ENCODE measurements around the gene FBXO31.

The FBXO31 gene

DNA sequence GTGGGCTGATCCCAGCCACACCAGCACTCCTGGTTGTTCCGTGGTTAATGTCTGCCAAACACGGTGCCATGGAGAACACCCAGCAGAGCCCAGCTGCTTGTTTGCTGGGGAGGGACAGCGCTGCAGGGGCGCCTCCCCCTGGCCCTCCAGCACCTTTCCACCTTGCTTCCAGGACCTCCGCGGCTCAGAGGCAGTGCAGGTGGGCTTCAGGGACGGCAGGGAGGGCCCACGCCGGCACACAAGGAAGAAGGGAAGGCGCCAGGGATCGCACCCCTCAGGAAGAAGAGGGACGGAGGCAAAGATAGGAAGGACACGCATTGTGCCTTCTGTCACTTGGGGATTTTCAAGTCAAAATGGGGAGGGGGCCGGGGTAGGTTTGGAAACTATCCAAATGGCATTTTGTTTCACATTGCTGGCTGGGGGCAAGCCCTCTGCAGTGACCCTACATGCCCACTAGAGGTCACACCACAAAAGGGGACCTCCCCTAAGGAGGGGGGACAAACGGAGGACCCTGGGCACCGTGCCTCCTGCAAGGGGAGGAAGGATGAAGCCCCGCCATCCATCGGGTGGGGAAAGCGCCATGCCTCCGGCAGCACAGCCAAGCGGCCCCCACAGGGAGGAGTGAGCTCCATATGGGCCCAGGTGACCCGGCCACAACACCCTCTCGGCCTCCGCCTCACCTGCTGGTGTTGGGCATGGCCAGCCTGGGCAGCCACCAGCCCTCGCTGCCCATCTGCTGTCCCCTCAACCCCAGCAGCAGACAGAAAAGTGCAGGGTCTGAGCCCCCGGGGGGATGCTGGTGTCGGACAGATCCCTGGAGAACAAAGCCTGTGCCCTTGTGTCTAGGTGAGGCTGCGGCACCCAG is 58.9 kb downstream of the FBXO31 start:
- FAIRE-seq = no peak

DNA sequence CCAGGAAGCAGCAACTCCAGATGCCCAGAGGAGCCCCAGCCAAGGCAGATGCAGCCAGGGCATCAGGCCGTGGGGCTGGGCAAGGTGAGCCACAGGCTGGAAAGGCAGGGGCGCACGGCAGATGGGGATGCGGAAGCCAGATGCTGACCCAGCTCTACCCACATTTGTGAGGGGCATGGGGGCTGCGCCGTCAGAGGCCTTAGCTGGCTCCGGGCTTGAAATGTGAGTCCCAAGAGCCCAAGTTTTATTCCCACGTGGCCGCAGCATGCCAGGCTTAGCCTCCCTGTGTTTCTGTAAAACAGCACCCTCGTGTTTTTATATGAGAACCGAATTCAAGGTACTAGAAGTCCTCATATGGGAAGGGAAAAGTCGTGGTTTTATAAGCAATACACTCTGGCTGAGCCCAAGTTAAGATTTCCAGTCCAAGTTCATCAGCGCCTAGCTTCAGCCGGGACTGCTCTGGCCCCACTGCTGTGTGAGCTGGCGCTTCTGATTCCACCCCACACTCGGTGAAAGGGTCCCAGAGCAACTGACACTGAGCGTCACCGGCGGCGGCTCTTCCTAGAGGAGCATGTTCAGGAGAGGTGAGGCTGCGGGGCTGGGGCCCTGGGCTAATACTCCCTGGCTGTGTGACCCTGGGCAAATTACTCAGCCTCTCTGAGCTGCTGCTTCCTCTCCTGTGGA is 59.7 kb downstream of the FBXO31 start:
- FAIRE-seq = no peak

DNA sequence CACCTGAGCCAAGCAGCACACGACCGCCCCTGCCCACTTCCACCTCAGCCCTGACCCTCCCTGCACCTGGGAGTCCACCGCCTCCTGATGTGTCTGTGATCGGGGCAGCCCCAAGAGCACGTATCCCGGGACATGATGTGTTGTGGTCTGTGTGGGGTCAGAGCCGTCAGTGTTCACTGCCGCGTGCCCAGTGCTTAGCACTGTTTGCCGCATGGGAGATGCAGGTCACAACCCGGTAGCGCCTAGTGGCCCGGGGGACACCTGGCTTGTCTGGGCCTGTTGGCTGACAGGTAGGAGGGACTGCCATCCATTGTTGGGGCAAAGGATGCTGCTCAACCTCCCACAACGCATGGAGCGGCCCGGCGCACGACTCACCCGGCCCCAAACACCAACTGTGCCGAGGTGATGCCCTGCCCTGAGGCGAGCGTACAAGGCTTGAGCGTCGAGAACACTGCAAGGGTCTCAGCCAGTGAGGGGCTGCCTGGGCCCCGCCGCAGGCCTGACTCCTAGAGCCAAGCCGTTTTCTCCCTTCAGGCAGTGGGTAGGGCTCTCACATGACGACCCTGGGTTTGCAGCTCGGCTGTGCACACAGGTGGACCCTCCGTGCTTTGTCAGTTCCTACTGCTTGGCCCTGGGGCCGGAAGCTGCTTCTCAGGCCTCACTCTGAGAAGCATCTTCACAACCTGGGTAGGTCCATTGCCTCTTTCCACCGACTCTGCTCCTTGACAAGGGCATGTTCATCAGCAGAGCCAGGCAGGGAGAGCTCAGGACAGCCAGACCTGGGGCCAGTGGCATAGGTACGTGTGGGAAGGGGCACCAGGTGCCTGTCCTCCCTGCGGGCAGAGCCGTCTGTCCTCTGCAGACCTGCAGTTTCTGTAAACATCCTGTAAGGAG is 60.5 kb downstream of the FBXO31 start:
- FAIRE-seq = no peak

DNA sequence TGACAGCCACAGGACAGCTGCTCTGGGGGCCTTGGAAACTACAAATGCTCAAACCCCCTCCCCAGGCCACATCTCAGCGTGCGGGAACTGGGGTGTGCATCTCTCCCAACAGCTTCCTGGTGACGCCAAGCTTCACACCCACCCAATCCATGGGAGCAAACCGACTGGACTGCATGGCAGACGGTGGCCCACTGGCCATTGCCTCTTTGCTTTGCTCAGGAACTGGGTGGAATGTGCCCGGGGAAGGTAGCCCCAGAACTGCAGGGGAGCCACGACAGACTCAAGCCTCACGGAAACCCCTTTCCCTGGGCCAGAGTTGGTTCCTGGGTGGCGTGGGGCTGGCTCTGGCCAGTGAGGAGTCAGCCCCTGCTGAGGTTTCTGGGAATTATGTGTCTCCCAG is 61.2 kb downstream of the FBXO31 start:
- no peak for FAIRE-seq

DNA sequence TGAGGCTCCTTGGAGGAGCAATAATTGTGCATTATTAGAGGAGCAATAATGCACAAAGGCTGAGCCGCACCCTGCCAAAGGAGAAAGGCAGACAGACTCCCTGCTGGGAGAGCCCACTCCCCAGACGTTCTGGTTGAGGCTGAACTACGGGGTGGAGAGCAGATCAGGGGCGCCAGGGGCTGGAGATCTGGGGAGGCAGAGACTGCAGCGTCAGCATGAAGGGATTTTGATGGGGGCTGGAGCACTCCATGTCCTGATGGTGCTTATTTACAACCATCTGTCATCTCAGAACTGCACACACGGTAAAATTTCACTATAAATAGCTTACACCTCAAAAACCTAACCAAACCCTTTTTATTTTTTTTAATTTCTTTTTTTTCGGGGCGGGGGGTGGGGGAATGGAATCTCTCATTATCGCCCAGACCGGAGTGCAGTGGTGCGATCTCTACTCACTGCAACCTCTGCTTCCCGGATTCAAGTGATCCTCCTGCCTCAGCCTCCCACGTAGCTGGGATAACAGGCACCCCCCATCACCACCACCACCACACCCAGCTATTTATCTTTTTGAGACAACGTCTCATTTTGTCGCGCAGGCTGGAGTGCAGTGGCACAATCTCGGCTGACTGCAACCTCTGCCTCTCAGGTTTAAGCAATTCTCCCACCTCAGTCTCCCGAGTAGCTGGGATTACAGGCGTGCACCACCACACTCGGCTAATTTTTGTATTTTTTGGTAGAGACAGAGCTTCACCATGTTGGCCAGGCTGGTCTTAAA is 62.1 kb downstream of the FBXO31 start:
- no peak for FAIRE-seq

DNA sequence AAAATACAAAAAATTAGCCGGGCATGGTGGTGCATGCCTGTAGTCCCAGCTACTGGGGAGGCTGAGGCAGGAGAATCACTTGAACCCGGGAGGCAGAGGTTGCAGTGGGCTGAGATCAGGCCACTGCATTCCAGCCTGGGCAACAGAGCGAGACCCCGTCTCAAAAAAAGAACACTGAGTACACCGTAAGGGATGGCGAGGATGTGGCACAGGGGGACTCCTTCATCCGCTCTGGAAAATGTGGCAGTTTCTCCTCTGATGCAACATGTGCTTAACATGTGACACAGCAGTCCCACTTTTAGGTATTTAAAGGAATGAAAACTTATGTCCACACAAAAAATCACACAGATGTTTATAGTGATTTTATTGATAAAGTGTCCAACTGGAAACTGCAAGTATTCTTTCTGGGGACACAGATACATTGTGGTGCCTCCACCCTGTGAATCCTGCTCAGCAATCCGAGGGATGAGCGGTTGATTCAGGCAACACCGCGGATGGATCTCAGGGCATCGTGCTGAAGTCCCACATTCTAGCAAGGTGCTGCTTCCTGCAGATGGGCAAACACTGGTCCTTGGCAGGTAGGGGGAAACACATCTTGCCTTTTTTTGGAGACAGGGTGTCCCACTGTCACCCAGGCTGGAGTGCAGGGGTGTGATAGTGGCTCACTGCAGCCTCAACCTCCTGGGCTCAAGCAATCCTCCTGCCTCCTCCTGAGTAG is 62.9 kb downstream of the FBXO31 start:
- FAIRE-seq = no peak

DNA sequence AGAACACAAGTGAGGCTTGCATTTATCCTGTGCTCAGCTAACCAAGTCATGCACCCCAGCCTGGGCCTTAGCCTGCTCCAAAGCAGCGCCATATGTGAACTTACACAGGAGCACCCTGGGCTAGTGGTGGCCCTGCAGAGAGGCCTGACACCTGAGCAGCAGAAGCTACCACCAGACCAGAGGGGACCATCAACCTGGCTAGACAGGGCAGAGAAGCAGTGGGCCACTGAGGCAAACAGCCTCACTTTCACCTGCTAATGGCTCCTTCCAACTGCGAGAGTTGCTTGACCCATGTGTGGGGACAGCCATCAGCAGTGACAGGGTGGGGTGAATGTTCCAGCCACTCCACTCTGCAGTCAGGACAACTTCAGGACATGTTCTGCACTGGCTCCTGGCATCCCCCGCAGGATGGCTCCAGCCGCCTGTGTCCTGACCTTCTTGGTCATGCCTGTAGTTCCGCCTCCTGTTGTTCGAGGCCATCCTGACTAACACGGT is 63.5 kb downstream of the FBXO31 start:
- FAIRE-seq = no peak

DNA sequence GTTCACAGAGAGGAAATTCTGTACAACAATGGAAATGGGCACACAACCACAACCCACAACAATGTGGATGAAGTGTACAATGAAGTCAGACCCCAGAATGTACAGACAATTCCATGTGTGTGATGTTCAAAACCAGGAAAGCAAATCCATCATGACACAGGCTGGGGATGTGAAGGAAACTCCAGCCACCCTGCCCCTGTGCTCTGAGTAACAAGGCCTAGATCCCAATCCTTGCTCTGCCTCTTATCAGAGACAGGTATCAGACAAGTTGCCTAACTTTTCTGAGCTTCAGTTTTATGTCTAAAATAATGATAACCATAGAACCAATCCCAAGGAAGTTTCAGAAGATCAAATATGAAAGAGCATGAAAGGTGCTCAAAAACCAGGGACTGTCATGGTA is 64.6 kb downstream of the FBXO31 start:
- no peak for FAIRE-seq

DNA sequence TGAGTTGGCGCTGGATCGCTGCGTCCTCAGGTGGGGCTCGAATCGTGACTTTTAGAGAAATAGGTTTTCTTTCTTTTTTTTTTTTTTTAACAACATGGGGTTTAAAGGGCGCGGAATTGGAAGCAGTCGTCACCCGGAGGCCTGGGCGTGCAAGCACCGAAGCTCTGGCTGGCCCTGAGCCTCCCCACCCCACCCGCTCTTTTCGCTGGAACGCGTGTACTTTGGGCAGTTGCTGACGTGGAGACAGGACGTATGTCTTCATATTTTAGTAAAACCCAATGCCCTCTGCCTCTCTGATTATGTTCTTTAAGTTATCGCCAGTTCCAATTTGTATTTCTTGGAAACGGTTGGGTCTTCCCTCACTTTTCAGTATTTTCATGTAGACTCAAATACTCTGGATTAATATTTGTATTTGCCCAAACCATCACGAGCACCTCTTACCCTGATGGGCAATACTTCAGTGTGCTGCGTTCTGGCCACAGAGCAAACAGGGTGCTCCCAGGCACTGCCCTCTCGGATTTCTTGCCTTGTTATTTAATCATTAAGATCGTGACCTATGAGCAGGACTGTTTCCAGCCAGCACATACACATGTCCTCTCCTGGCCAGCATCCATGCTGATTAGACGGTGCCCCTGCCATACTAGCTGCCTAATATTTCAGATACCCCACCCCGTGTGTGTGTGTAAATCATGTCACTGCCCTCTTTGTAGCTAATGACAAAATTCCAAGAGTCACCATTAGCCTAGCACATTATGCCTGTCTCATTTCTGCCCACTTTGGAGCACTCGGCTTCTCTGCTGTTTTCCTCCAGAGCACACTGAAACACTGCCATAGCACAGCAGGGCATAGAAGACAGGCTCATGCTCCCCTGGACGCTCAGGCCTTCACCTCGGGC is 65.6 kb downstream of the FBXO31 start:
- FAIRE-seq = no peak

DNA sequence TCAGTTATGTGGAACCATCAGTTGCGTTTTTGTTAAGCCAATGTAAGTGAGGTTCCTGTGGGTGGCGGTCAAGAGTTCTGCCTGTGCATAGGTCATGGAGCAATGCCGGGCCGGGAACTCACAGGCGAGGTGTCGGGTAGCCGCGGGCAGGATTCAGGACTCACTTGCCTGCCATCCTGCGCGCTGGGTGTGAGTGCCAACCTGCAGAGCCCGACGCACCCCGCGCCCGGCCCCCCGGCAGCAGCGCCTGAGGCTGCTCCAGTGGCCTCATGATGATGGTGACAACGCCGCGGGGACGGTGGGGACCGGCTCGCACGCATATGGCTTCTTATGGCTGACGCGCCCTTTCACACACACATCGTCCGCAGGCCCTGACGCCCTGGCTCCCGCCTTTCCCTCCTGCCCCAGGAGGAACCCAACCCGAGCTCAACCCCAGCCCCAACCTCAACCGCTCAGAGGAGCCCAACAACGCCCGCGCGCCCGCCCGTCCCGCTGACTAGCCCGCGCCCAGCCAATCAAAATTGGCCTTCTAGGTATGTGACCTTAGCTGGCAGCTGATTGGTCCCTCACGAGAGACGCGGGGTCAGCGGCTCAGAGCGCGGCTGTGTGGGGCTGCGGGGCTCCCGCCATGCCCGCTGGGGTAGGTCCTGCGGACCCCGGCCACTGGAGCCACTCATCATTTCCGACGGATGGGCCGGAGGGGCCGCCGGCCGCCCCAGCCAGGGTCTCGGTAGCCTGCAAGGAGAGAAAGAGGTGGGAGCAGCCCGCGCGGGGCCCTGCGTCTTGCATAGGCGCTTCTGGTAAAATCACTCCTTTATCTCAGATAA is 66.4 kb downstream of the FBXO31 start, which contains the start of gene C16orf95:
C16orf95 (minus strand) TSS at position 470 of the 827 bp plus-strand sequence; CDS start at position 320, 150 bp downstream.
- no peak for FAIRE-seq

DNA sequence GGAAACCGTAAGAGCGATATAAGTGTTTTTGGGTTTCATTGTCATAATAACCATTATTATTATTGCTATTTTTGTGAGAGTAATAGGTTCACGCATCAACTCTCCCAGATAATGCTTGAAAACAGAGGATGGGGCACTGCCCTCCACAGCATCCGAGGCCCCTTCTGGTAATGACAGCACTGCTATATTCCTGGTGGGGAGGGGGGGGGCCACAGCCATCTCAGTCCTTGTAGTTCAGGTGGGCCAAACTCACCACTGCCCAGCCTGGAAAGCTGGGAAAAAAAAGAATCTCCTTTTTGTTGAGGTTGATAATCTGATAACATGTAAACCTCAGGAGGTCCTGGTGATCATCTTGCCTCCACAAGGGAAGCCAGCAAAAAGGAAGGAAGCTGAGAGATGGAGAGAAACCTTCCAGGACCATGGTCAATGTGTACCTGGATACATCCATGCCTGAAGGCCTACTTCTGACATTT is 67.1 kb downstream of the FBXO31 start:
- FAIRE-seq = no peak

DNA sequence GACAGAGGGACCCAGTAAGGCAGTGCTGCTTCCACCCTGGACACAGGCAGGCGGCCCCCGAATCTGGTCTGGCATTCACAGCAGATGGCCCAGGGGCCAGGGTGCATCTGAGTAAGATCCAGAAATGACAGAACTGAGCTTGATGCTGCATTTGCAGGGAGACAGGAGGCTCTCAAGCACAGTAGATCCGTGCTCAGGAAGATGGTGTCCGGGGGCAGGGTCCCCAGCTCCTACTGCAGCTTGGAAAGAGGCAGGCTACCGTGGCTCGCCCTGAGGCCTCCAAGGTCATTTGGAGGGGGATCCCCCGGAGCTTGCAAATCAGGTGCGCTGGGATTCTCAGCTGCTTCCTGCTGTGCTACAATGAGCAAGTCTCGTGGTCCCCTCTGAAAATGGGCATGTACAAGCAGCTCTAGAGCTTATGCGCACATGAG is 68.6 kb downstream of the FBXO31 start:
- no peak for FAIRE-seq

DNA sequence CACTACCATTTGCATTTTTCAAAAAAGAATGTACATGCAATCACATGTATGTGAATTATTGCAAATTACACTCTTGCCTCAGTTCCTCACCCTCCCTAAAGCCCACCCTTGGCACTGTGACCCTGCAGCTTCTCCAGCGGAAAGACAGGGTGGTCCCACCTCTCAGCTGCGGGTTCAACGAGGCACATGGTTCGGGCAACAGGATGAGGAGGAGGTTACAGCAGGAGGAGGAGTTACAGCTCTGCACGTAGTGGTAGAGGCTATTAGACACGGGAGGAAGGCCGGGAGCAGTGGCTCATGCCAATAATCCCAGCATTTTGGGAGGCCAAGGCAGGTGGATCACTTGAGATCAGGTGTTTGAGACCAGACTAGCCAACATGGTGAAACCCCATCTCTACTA is 71.6 kb downstream of the FBXO31 start:
- FAIRE-seq = no peak

DNA sequence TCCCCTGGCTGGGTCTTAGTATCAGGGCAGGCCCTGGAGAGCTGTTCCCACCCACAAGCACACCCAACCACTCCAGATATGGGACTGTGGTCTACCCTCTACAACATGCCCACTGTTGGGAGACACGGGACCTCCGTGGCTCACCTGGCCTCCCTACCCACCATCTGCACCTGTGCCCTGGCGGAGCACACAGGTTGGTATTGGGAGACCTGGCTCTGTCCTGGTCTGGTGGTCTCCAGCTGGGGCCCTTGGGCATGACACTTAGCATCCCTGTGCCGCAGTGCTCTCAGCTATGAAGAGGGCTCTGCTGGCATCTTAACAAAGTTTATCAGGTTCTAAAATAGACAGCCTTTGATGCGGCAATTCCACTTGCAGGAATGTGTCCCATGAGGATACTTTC is 72.2 kb downstream of the FBXO31 start:
- FAIRE-seq = no peak

DNA sequence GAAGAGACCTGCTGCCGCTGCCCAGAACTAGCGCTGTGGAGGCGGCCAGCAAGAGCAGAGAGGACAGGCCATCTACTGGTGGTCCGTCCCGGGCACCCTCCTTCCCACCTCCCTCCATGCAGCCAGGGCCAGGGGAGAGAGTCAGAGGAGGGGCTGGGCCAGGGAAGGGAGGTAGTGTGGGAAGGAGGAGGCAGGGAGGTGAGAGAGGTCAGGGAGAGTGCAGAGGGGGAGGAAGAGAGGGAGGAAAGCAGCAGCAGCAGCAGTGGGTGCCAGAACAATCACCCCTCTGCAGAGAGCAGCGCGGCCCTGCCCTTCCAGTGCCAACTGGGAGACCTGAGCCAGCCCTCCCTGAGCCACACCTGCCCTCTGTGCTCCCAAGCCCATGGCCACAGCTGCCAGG is 73.0 kb downstream of the FBXO31 start:
- no peak for FAIRE-seq

DNA sequence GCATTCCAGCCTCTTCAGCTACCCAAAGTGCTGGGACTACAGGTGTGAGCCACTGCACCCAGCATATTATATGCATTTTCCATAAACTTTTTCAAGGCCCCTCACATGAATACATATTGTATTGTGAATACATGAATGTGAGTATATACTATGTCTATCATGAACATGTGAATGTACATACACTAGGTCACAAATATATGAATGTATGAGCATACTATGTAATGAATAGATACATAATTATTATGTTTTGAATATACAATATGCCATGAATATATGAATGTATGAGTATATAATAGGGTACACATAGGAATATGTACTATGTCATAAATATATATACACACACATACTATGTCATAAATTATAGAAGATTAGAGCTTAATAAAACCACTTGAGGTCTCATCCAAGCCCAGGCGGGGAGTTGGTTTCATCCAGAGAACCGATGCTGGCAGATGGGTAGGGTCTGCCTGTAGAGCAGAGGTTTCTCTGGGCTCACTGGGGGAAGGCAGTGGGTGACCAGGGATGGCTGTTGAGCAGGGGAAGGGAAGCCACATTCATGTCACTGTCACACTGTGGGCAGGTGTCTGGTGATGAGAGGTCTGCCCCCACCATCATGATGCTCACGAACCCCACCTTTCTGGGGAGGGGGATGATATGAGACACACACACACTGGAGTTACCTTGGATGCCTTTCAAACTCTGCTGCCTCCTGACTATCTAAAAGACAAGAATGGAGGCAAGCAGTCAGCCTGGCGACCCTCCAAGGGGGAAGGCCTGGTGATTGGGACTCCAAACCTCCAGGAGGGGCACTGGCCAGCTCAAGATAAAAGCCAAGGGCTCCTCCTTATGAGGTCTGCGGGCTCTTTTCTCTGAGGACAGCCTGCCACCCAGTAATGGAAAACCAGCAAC is 73.7 kb downstream of the FBXO31 start:
- no peak for FAIRE-seq

DNA sequence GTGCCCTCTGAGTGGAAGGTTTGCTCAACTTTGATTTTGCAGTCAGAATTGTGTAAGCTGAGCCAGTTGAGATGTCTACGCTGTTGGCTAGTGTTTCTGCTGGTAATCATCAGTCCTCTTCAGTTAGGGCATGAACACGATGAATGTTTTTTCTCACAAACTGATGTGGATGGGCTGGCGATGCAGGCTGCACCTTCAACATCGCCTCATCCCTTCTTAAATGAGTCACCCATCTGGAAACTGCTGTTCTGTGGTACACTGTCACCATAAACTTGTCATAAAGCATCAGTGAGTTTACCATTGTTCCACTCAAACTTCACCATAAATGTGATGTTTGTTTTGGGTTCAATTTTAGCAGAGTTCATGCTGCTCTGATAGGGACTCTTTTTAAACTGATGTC is 74.8 kb downstream of the FBXO31 start:
- no peak for FAIRE-seq

DNA sequence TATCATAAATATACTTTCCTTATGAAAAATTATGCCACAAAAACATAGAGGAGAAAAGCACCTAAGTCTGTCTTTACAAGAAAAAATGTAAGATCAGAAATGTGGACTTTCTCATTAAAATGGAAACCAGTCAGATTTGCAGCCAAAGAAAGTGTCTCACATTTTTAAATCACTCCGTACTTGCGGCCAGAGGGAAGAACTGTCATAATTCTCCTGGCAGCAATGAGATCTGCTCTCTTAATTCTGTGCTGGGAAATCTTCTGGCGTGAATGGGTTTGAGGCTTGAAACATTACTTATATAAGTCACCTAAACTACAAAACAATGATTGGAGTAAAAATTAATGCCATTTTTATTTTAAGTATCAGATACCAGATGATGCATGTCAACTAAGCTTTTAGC is 77.1 kb downstream of the FBXO31 start:
- FAIRE-seq = no peak

Data from A204.1 (cell line).